ENCODE measurements around the gene NCKAP5. TPM values are rescaled to one million over a fixed set of nuclear protein-coding genes. Genes with fewer than 3 reads are reported as not detected.

NCKAP5 gene
- total RNA-seq, 1 experiment from 2014 or later, result 0.07 TPM

DNA sequence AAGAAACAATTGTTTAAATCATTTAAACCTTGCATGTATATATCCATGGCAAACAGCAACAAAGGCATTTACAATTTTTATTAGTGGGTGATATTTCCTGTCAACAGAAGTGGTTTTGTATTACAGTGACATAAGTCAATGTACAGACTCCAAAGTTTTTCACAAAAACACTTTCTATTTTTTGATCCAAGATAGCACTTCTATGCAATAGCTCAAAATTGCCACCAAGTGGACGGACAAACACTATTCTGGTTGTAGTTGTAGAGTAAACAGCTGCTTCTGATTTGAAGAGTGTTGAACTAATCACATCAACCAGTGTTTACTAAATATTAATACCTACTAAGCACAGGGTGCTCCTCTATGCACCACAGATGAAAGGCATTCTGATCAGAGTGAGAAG lies 421.4 kb downstream of the NCKAP5 start:
- peak; percentile 13 for DNase-seq (ENCODE audit: low spot score)

DNA sequence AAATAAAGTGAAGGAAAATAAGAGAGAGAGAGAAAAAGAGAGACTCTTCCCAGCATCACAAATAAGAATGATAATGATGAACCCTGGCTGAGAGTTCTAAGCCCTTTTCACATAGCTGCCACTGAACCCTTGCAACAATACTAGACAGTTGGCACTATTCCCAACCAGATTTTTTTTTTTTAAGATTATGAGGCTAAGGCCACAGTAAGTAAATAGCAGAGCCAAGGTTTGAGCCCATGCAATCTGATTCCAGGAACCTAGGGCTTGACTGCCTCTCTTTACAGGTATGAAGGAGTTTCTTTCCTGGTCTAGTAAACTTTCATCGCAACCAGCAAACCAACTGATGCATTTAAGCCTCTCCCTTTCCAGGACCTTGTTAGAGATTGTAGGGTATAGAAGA lies 424.6 kb downstream of the NCKAP5 start:
- DNase-seq (ENCODE audit: low spot score), result no peak

DNA sequence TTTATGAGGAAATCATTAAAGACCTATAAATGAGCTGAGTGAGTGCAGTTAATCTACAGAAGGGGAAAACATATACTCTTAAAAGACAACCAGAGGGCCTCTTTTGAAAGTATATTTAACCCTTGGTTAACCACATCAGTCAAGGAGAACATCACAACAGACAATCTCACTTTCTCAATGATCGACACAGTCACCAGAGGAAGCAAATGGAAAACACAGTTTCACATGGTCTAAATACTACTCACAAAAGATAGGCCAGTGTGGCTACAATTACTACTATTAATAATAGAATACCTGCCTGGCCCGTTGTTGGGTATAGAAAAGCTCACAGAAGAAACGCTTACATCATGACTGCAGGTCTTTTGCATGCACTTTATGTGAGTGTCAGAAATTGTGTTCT lies 426.2 kb downstream of the NCKAP5 start:
- DNase-seq (ENCODE audit: low spot score), result no peak

DNA sequence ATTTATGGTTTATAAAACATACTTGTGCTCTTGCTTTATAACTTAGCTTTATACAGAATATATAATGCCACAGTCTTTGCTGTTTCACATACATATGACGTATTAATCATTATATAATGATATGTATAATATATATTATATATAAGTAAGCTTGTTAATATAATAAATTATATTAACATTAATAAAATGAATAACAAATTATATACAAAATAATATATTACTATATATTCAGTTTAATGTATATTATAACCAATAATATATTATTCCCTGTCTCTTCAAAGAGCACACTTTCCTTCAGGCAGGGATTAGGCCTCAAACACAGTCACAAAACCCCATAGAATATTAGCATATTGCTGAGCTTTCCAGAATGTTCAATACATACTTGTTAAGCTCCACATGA lies 427.6 kb downstream of the NCKAP5 start:
- no peak for DNase-seq (ENCODE audit: low spot score)

DNA sequence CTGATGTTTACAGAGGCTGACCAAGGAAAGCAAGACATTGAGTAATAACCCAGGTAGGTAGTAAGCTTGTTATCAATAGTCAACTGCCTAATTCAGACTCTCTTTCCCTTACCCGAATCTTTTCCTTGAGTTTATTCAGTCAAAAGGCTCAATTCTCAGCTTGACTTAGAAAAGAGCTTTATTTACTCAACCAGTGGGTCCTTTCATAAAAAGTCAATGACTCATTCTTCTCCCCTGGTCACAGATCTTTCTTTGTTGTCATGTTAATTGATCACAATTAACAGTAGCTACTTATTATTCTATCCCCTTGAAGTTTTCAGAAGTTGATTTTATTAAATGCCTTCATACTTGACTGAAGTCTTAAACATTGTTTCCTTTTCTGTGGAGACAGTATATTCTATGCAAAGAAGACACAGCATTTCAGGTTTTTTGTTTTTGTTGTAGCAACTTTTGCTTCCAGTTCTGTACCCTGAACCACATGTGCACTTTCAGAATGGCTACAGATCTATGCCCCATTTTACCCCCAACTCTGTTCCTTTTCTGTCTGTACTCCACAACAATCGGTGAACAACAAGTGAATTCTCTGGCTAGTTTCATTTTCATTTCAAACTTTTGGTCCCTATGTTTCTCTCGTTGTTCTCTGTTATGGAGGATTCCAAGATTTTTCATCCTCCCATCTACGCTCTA lies 428.3 kb downstream of the NCKAP5 start:
- no peak for DNase-seq (ENCODE audit: low spot score)

DNA sequence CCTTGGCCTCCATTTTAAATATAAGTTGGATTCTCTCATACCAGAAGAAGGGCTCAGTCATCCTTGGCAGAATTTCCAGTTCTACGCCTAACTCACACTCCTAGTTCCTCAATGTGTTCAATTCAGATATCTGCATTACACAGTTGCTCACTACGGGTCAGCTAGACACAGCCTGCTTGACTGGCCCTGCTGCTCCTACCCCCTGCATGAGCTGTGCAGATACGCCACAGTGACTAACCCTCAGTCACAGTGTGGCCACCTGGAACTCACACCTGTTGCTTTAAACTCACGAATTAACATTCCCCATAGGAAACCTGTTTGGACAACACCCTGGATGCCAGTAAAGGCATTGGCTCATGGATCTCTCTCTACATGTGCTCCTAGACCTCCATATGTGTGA lies 429.6 kb downstream of the NCKAP5 start:
- no peak for DNase-seq (ENCODE audit: low spot score)

DNA sequence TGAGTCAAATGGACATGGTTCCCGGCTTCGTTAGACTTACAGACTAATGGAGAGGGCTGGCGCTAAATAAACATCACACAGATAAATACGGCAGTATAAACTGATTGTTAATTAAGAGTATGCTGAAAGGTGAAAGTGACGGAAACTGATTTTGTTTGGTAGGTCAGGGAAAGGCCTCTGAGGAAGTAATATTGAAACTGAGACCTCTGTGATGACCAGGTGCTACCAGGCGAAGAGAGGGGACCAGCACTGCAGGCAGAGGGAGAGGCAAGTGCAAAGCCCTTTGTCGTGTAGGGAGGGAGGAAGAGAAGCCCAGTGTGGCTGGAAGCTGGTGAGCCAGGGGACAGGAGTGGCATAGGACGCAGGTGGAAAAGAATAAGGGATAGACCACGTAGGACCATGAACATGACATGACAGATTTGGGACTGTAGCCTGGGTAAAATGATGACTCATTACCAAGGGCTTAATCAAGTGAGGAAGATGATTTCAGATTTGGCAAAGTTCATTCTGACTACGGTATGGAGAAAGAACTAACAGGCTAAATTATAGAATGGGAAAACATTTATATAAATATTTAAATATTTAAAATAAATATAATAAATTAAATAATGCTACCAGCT lies 433.1 kb downstream of the NCKAP5 start:
- no peak for DNase-seq (ENCODE audit: low spot score)

DNA sequence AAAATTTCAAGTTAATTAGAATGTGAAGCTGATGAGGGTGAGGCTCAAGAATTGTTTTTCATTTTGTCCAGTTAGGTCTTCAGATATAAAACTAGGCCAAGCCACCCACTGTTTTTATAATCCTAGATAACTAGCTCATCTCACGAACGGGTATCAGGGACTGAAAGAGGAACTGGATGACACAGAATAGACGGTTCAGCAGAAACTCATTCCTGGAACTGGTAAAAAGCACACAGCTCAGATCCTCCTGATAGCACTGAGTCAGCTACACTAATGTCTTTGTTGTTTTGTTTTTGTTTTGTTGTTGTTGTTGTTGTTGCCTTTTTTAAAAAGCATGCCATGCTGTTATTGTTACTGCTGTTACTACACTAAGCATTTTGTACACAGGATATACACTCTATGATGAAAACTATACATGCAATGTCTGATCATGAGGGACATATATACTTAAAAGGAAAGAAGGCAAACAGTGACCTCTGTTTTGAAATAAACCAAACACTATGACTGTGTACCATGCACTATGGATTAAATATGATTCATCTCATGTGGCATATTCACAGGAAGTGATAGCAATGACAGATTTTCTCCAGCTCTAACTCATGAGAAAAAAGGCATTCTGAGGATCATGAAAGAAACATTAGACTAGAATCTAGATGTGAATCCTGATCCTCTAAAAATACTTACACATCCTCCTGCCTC lies 437.6 kb downstream of the NCKAP5 start:
- DNase-seq (ENCODE audit: low spot score), result peak; percentile 39

DNA sequence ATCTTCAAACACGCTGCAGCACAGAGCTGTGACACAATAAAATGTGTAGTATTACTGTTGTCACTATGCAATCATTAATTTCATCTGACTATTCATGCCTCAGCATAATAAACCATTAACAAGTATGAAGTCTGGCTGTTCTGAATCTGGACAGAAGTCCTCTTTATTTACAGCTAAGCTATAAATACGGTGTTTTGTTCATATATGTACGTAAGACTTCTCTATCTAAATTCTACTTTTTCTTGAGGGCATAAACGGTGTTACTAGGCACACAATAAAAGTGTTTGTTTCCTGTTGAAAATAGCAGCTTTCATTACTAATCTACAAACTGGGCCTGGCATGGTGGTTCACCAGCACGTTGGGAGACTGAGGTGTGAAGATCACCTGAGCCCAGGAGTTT lies 443.8 kb downstream of the NCKAP5 start:
- DNase-seq (ENCODE audit: low spot score), result no peak

DNA sequence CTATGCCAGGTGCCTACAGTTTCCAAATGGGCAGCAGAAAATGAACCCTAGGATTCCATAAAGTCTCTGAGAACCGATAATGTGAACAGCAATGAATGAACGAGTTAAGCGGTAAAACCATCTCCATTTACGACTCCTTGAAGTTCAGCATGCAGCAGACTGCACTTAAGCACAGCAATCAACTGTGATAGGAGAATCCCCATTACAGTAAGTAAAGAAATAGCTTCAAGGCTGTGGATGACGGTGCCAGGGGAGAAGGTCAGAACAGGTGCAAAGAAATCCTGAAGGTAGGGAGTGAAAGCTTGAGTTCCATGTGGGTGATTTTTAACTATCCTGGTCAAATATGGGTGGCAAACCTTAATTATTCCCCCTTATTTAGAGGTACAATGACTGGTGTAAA lies 444.4 kb downstream of the NCKAP5 start:
- DNase-seq (ENCODE audit: low spot score), result no peak

DNA sequence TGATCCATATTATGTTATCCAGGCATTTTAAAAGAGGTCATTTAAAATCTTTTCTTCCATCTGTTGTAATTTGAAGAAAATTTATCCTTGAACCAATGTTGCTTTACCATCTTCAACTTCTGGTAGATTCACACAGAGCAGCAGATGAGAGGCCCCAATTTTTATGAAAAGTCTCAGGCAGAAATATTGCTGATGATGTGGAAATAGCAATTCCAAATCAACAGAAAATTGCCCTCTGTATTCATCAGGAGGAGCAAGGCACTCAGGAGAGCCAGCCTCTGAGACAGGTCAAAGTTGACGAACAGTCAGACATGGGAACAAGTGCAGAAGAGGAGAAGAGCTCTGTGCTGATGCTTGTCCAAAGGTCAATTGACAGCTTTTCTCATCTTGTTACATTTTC lies 444.9 kb downstream of the NCKAP5 start:
- DNase-seq (ENCODE audit: low spot score), result no peak

DNA sequence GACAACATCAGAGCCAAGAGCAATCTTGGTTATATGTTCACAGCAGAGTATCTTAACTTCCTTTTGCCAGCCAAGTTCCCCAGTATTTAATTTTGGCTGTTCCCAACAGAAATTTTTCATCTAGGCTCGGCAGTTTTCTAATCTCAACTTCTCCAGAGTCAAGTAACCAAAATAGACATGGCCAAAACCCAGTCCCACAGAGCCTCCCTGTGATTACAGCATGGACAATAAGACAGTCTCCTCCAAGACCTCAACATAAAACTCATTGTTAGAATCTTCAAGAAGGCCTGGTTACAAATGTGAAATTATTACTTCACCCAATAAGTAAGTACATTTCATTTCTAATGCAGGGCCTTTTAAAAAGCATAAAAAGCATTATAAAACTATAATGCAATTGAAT lies 445.7 kb downstream of the NCKAP5 start:
- no peak for DNase-seq (ENCODE audit: low spot score)

DNA sequence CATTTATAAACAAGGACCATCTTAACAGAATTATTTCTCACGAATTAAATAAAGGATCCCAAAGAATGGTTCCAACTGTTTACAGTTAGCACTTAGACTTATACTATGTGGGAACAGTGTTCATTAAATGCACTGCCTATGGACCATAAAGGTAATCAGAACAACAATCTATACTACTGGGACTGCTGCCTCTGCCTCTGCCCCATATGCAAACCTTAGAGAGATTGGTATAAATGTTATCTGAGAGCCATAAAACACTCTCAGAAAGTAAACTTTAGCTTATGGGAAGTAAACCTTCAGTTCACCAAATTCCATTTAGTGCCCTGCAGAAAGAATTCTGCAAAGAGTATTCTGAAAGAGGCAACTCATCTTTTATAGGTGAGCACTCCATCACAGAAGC lies 448.0 kb downstream of the NCKAP5 start:
- DNase-seq (ENCODE audit: low spot score), result no peak

DNA sequence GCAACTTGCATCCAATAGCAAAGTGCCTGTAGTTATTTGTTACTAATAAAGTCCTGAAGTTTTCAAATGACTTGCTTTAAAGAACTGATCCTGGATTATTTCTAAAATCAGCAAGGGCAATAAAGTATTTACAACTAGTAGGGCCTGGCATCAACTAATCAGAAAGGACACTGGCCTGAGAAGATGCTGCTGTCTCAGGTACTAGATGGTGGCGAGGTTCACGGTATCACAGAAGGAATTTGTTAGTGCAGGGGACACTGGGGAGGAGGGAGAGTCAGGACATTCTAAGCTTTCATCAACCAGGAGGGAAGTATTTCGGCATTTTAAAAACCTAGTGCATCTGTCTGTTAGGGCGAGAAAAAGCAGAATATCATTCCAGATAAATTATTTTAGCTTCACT lies 458.1 kb downstream of the NCKAP5 start:
- no peak for DNase-seq (ENCODE audit: low spot score)

DNA sequence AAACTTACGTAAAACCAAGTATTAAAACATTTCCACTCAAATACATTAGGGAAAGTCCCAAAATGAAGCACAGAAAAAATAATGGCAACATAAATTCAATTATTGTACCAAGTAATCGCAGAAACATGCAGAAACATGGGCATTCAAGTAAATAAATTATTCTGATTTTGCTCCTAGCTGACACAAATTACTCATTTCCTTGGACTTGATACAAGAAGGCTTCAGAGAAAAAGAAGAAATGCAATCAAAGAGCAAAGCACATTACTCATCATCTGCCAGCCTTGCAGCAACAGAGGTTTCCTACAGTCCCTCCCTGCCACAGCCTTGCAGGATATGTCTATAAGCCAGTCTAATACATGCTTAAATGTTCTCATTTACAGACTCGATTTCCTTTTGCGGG lies 458.5 kb downstream of the NCKAP5 start:
- peak; percentile 92 for DNase-seq (ENCODE audit: low spot score)

DNA sequence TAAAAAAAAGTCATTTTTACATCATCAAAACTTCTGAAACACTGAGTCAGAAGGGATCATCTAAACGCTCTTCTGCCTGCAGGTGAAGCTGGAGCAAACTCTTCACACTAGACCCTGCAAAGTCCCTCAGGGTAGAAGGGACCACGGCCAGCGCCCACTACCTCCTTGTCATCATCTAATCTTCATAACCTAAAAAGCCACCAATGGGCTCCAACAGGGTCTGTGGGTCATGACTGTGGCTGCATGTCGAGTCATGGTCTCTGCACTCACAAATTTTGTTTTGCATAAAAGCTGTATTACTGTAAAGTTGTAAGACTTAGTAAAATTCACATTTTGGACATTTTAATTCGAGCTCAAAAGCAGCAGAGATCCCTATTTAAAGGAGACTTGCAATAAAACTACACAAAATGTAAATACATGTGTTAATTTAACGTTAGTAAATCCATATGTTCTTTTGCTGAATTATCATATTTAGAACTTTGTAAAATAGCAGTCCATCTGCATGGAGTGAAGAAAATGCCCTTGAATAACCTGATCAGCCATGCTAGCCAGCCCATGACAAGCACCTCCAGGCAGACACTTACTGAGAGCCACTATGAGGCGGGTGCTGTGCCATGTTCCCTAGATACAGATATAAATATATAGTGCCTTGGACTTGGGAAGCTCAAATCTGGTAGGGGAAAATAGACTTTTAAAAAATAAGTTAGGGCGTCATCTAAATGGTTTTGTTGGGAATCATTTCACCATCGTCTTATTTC lies 461.0 kb downstream of the NCKAP5 start:
- DNase-seq (ENCODE audit: low spot score), result no peak

DNA sequence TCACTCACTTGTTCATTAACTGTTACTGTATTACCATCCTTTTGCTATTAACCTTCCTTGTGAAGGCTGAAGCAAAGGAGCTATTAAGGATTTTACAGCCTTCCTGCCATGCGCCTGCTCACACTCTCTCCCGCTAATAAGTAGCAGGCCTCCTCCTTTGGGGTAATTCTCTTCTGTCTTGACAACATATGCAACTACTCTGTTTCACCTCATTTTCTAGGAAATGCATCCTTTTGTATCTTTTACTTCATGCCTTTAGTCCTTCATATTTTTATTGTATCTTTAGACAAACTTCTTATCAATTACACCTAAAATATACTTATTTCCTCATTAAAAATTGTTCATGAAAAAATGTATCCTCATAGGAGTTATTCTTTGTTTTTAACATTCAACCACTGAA lies 463.4 kb downstream of the NCKAP5 start:
- no peak for DNase-seq (ENCODE audit: low spot score)

DNA sequence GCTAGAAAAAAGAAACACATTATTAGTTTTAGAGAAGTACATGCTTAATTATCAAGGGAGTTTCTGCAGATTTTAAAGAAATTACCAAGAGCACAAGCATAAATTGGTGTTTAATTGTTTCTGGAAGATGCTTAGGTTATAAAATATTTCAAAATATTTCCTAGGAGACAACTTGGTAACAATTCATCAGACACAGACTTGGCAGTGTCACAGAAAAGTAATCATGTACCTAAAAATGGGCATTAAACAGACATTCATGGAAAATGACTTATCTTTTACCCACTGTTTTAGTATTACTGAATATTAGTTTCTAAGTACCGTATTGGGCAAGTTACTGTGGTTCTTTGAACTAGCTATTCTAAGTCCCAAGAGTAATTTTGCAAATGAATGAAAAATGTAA lies 469.5 kb downstream of the NCKAP5 start:
- DNase-seq (ENCODE audit: low spot score), result no peak

DNA sequence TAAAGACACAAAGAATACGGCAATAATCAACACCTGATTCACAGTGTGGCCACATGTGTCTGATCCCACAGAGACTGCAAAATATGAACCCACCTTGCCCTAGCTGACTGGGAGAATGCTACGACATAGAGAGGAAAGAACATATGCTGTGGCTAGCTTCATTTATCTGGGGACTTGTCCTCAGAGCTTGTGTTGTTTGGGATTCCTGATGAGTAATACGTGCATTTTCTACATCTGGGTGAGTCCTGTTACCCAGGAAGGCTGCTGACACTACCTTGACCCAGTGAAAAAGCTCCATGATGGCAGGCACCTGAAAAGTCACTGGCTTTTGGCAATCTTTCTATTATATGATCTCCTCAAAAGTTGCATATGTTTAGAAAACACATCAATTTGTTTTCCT lies 470.6 kb downstream of the NCKAP5 start:
- peak; percentile 51 for DNase-seq (ENCODE audit: low spot score)

DNA sequence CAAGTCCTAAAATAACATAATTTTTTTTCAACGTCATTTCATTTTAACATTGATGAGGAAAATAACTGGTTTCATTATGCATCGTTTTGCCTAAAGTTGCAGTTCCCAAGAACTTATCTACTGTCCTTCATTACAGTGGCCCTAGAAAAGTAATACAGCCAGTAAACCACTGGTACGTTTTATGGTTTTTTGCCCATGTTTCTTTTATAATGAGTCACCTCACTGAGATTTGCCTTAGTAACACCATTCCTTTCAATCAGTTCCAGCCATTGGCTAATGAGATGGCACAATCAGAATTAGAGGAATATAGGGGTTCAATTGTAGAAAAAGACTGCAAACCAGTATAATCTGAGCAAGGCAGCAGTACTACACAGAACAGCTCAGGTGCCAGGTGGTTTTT lies 475.7 kb downstream of the NCKAP5 start:
- peak; percentile 23 for DNase-seq (ENCODE audit: low spot score)

DNA sequence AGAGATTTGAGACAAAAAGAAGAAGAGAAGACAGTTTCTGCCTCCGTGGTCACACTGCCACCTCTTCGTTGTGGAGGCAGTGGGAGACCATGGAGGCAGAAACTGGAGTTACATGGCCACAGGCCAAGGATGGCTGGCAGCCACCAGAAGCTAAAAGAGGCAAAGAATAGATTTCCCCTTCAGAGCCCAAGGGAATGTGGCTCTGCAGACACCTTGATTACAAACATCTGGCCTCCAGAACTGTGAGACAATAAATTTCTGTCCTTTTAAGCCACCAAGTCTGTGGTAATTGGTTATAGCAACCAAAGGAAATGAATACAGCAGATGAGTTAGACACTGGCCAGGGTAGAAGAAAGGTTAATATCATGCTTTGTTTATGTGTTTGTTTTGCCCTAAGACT lies 477.9 kb downstream of the NCKAP5 start:
- no peak for DNase-seq (ENCODE audit: low spot score)

DNA sequence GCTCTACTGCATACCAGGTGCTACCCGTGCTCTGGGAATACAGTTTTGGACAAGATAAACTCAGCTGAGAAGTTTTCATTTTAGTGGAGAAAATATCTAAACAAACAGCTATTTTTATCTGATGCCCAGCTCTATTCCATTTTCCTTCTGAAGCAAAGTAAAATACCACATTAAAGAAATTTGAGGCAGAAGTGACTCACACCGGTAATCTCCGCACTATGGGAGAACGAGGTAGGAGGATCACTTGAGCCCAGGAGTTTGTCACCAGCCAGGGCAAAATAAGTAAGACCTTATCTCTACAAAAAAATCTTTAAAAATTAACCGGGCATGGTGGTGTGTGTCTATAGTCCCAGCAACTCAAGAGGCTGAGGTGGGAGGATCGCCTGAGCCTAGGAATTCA lies 482.1 kb downstream of the NCKAP5 start:
- peak; percentile 11 for DNase-seq (ENCODE audit: low spot score)

DNA sequence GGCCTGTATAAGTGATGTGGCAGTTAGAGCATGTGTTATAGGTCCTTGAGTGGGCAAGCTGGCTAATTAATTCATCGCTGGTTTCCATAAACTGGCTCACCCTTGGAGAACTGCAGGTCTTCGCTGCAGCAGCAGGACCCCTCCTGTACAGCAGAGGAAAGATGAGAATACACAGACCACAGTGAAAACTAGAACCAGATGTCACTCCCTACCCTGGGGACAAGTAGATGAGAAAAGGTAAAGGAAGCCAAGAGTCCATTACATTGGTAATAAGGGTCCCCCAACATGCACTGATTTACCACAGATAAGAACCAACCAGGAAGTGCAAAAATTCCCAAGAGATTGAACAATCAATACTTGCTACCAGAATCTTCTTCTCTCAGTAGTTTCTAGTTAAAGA lies 482.6 kb downstream of the NCKAP5 start:
- no peak for DNase-seq (ENCODE audit: low spot score)

Data from A172 (cell line).